Measurements from ENCODE around the gene GRIK2.

DNA sequence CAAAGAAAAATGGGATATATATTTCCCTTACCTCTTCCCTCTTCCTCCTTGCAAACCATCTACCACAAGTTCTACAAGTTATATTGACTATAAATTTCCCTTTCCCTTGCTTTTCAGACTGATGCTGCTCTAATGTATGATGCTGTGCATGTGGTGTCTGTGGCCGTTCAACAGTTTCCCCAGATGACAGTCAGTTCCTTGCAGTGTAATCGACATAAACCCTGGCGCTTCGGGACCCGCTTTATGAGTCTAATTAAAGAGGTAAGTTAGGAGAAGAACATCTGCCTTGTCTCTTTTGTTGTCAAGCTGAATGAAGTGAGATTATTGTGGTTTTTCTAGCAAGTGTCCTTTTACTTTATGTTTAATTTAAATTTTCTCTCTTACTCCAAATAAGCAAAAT is 406.0 kb downstream of the GRIK2 start:
- no peak for TF ChIP-seq TAF1 (IDR thresholded peaks at IDR 0.05; ENCODE audit: borderline replicate concordance, insufficient read depth, low read length)
- TF ChIP-seq, protein P1, sequence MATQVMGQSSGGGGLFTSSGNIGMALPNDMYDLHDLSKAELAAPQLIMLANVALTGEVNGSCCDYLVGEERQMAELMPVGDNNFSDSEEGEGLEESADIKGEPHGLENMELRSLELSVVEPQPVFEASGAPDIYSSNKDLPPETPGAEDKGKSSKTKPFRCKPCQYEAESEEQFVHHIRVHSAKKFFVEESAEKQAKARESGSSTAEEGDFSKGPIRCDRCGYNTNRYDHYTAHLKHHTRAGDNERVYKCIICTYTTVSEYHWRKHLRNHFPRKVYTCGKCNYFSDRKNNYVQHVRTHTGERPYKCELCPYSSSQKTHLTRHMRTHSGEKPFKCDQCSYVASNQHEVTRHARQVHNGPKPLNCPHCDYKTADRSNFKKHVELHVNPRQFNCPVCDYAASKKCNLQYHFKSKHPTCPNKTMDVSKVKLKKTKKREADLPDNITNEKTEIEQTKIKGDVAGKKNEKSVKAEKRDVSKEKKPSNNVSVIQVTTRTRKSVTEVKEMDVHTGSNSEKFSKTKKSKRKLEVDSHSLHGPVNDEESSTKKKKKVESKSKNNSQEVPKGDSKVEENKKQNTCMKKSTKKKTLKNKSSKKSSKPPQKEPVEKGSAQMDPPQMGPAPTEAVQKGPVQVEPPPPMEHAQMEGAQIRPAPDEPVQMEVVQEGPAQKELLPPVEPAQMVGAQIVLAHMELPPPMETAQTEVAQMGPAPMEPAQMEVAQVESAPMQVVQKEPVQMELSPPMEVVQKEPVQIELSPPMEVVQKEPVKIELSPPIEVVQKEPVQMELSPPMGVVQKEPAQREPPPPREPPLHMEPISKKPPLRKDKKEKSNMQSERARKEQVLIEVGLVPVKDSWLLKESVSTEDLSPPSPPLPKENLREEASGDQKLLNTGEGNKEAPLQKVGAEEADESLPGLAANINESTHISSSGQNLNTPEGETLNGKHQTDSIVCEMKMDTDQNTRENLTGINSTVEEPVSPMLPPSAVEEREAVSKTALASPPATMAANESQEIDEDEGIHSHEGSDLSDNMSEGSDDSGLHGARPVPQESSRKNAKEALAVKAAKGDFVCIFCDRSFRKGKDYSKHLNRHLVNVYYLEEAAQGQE (IDR thresholded peaks at IDR 0.05; ENCODE audit: insufficient read depth in 1 of 2, low read depth in 2 of 2, low read length in 2 of 2) = no peak

Measured in PFSK-1 (cell line).